H9 (cell line): ENCODE measurements around the gene TOR4A. TPM values are rescaled to one million over a fixed set of nuclear protein-coding genes. Genes with fewer than 3 reads are reported as not detected.

Experiments used
- DNase-seq: peaks from one replicate; pipeline ENCODE4 v3.0.0-alpha.2; 2017
- H2AFZ ChIP-seq: one replicate; pipeline ENCODE4 v1.6.1; 2013; ENCODE audit warnings: mild to moderate bottlenecking, low read length, control low read depth, moderate library complexity
- H2AK5ac ChIP-seq: 2 replicates; pipeline ENCODE4 v1.6.1; 2013; ENCODE audit warnings: low read length, control low read depth, mixed read lengths; ENCODE audit not compliant: insufficient read length
- H2BK120ac ChIP-seq: one replicate; pipeline ENCODE4 v1.6.1; 2013; ENCODE audit warnings: low read depth, mild to moderate bottlenecking, low read length, control low read depth, inconsistent platforms; ENCODE audit not compliant: poor library complexity, severe bottlenecking
- H2BK12ac ChIP-seq: 2 replicates; pipeline ENCODE4 v1.6.1; 2013; ENCODE audit warnings: low read length, control low read depth, mixed read lengths, low read depth; ENCODE audit not compliant: insufficient read length
- H2BK15ac ChIP-seq: 2 replicates; pipeline ENCODE4 v1.6.1; 2013; ENCODE audit warnings: low read depth, low read length, control low read depth
- H2BK20ac ChIP-seq: one replicate; pipeline ENCODE4 v1.6.1; 2013; ENCODE audit warnings: low read depth, mild to moderate bottlenecking, low read length, control low read depth, inconsistent platforms; ENCODE audit not compliant: poor library complexity, severe bottlenecking
- H2BK5ac ChIP-seq: 2 replicates; pipeline ENCODE4 v1.6.1; 2013; ENCODE audit warnings: low read length, control low read depth, mixed read lengths; ENCODE audit not compliant: insufficient read length
- H3K14ac ChIP-seq: 2 replicates; pipeline ENCODE4 v1.6.1; 2013; ENCODE audit warnings: low read length, control low read depth; ENCODE audit not compliant: insufficient read depth
- H3K18ac ChIP-seq: 2 replicates; pipeline ENCODE4 v1.6.1; 2013; ENCODE audit warnings: low read depth, mild to moderate bottlenecking, mixed read lengths, low read length, control low read depth; ENCODE audit not compliant: insufficient read length
- H3K23ac ChIP-seq: 2 replicates; pipeline ENCODE4 v1.6.1; 2013; ENCODE audit warnings: low read length, control low read depth, mixed read lengths, low read depth; ENCODE audit not compliant: insufficient read length
- H3K23me2 ChIP-seq: 2 replicates; pipeline ENCODE4 v1.6.1; 2013; ENCODE audit warnings: low read depth, mild to moderate bottlenecking, mixed read lengths, low read length, control low read depth; ENCODE audit not compliant: insufficient read length, poor library complexity, severe bottlenecking
- H3K27ac ChIP-seq: 2 replicates; pipeline ENCODE4 v1.5.1; 2013; ENCODE audit warnings: low read length, control low read depth, mixed read lengths, low read depth; ENCODE audit not compliant: insufficient read length
- H3K27me3 ChIP-seq: 2 replicates; pipeline ENCODE4 v1.6.1; 2013; ENCODE audit warnings: low read length, control low read depth, inconsistent platforms; ENCODE audit not compliant: insufficient read depth
- H3K4ac ChIP-seq: 2 replicates; pipeline ENCODE4 v1.6.1; 2013; ENCODE audit warnings: low read depth, mild to moderate bottlenecking, control low read depth, inconsistent platforms, low read length, moderate library complexity
- H3K4me1 ChIP-seq: 2 replicates; pipeline ENCODE4 v1.6.1; 2013; ENCODE audit warnings: low read length, control low read depth, inconsistent platforms; ENCODE audit not compliant: insufficient read depth
- H3K4me2 ChIP-seq: 2 replicates; pipeline ENCODE4 v1.6.1; 2013; ENCODE audit warnings: low read length, control low read depth, mixed read lengths; ENCODE audit not compliant: insufficient read length, insufficient read depth
- H3K56ac ChIP-seq: 2 replicates; pipeline ENCODE4 v1.6.1; 2013; ENCODE audit warnings: low read depth, mild to moderate bottlenecking, mixed read lengths, low read length, control low read depth; ENCODE audit not compliant: insufficient read length
- H3K79me1 ChIP-seq: 2 replicates; pipeline ENCODE4 v1.6.1; 2013; ENCODE audit warnings: low read depth, mild to moderate bottlenecking, moderate library complexity, low read length, control low read depth, inconsistent platforms; ENCODE audit not compliant: insufficient read depth, poor library complexity, severe bottlenecking
- H3K79me2 ChIP-seq: 2 replicates; pipeline ENCODE4 v1.6.1; 2013; ENCODE audit warnings: low read length, control low read depth, inconsistent platforms; ENCODE audit not compliant: insufficient read depth
- H3K9ac ChIP-seq: 2 replicates; pipeline ENCODE4 v1.6.1; 2013; ENCODE audit warnings: low read length, control low read depth, mixed read lengths; ENCODE audit not compliant: insufficient read length; ENCODE audit errors: extremely low read depth
- H3K9me3 ChIP-seq: one replicate; pipeline ENCODE4 v1.6.1; 2013; ENCODE audit warnings: low read depth, low read length, inconsistent platforms; ENCODE audit not compliant: control insufficient read depth
- H3T11ph ChIP-seq: one replicate; pipeline ENCODE4 v1.6.1; 2013; ENCODE audit warnings: mild to moderate bottlenecking, low read length, control low read depth, inconsistent platforms
- H4K20me1 ChIP-seq: one replicate; pipeline ENCODE4 v1.6.1; 2013; ENCODE audit not compliant: control insufficient read depth, insufficient read length, insufficient read depth
- H4K5ac ChIP-seq: 2 replicates; pipeline ENCODE4 v1.6.1; 2013; ENCODE audit warnings: low read depth, mild to moderate bottlenecking, mixed read lengths, low read length, control low read depth; ENCODE audit not compliant: insufficient read length
- H4K8ac ChIP-seq: replicated peaks from 2 replicates; pipeline ENCODE4 v1.6.1; 2013; ENCODE audit warnings: low read length, control low read depth, mixed read lengths, low read depth; ENCODE audit not compliant: insufficient read length
- H4K91ac ChIP-seq: 2 replicates; pipeline ENCODE4 v1.6.1; 2013; ENCODE audit warnings: low read depth, mild to moderate bottlenecking, moderate library complexity, mixed read lengths, low read length, control low read depth; ENCODE audit not compliant: insufficient read length
- H3K27ac Mint-ChIP-seq, 3 experiments: 2 replicates in 2 of 3; 3 replicates in 1 of 3; pipeline ENCODE4 v1.8.0; 2020 to 2021; ENCODE audit warnings: mixed read lengths in 3 of 3, mild to moderate bottlenecking in 1 of 3, moderate library complexity in 1 of 3
- H3K27me3 Mint-ChIP-seq: 2 replicates; pipeline ENCODE4 v1.8.0; 2021; ENCODE audit warnings: low read depth, mild to moderate bottlenecking, moderate library complexity, mixed read lengths
- H3K36me3 Mint-ChIP-seq, 3 experiments: 2 replicates in 2 of 3; 3 replicates in 1 of 3; pipeline ENCODE4 v1.8.0; 2020 to 2021; ENCODE audit warnings: low read depth in 3 of 3, mixed read lengths in 3 of 3; ENCODE audit not compliant: insufficient read depth in 1 of 3
- H3K4me1 Mint-ChIP-seq, 2 experiments: 2 replicates each; pipeline ENCODE4 v1.8.0; 2020; ENCODE audit warnings: mixed read lengths in 2 of 2
- H3K4me3 Mint-ChIP-seq, 2 experiments: 2 replicates in 1 of 2; 3 replicates in 1 of 2; pipeline ENCODE4 v1.8.0; 2020 to 2021; ENCODE audit warnings: mild to moderate bottlenecking in 2 of 2, mixed read lengths in 2 of 2, moderate library complexity in 1 of 2
- H3K9me3 Mint-ChIP-seq, 2 experiments: 2 replicates in 1 of 2; 3 replicates in 1 of 2; pipeline ENCODE4 v1.8.0; 2020; ENCODE audit warnings: mild to moderate bottlenecking in 2 of 2, mixed read lengths in 2 of 2, moderate library complexity in 1 of 2
- CTCF ChIP-seq: fragments of 200-600 bp; sonication (generic); conservative IDR thresholded peaks from 3 replicates; pipeline ENCODE4 v1.8.0; 2021; ENCODE audit warnings: antibody characterized with exemption, mild to moderate bottlenecking
- WGBS: extraction: QIAGEN DNeasy Blood & Tissue Kit; methylation state at CpG from one replicate; pipeline ENCODE4 v1.1.7; 2013; ENCODE audit warnings: missing lambda C conversion rate, low lambda C conversion rate, mixed read lengths; ENCODE audit not compliant: insufficient read length; ENCODE audit errors: extremely low coverage; 5-methylcytosine and 5-hydroxymethylcytosine counted together
- total RNA-seq: library from RNA; stranded (reverse); gene quantifications from 2 replicates; pipeline ENCODE4 v1.2.1, GENCODE V29; 2021

TOR4A gene
- total RNA-seq, 1 experiment from 2014 or later, result 6.2 TPM

GRCh38 chr9:137309368-137310188 is 32.1 kb downstream of the TOR4A start:
- H4K8ac ChIP-seq, result no peak overlapping the region
- H2BK20ac ChIP-seq, result no peak overlapping the region
- Mint-ChIP-seq H3K9me3 (no peaks in the 10 kb centered on the region), H3K4me3 (no peak overlapping the region), H3K27me3 (no peaks in the 10 kb centered on the region; the same call in 1 of the 2 replicates), H3K36me3 (no peaks in the 10 kb centered on the region), H3K4me1 (peaks cover 6 to 27% of the 10 kb centered on the region in 2 experiments; a peak in 3 of 4 replicates), H3K27ac (no peak overlapping the region)
- no peak overlapping the region for H4K91ac ChIP-seq
- H3K9ac ChIP-seq, result no peak overlapping the region
- WGBS, result no CpG with 5 or more reads among the region's 15 CpGs
- H4K5ac ChIP-seq, result no peak overlapping the region
- no peak overlapping the region for H3K23ac ChIP-seq
- no peak for DNase-seq
- no peak overlapping the region for H2BK12ac ChIP-seq
- no peak overlapping the region for H3K18ac ChIP-seq
- no peaks in the 10 kb centered on the region for H3K79me2 ChIP-seq
- H3K56ac ChIP-seq, result no peak overlapping the region
- H3K4ac ChIP-seq, result no peak overlapping the region
- no peak overlapping the region for H2BK15ac ChIP-seq
- H2BK120ac ChIP-seq, result no peak overlapping the region
- no peak overlapping the region for H3K4me2 ChIP-seq
- H3K14ac ChIP-seq, result 0 out of 2 replicates have a peak overlapping the region, but pooled peaks have one; percentile 12
- H4K20me1 ChIP-seq, result no peaks in the 10 kb centered on the region
- no peak overlapping the region for H2BK5ac ChIP-seq
- H3K27ac ChIP-seq, result no peak overlapping the region
- H2AFZ ChIP-seq, result no peak overlapping the region
- no peaks in the 10 kb centered on the region for H3K9me3 ChIP-seq
- no peaks in the 10 kb centered on the region for H3K27me3 ChIP-seq
- no peaks in the 10 kb centered on the region; the same call in 1 of the 2 replicates for H3K4me1 ChIP-seq
- H3K79me1 ChIP-seq, result no peaks in the 10 kb centered on the region
- H2AK5ac ChIP-seq, result no peak overlapping the region
- no peak overlapping the region for H3T11ph ChIP-seq
- no peak for TF ChIP-seq CTCF
- H3K23me2 ChIP-seq, result no peaks in the 10 kb centered on the region
